GM18861 (cell line): ENCODE results near the gene EHD2.
"Not testable (repeated sequence)": the region's sequence is repeated elsewhere in the genome, so short reads cannot be mapped to it uniquely, and the experiment has no call there.

ENCODE experiments used
- ATAC-seq: cut with Tn5 transposase; IDR thresholded peaks from one replicate; pipeline ENCODE4 v1.9.1; 2021; ENCODE audit not compliant: unreplicated experiment

The EHD2 gene

DNA sequence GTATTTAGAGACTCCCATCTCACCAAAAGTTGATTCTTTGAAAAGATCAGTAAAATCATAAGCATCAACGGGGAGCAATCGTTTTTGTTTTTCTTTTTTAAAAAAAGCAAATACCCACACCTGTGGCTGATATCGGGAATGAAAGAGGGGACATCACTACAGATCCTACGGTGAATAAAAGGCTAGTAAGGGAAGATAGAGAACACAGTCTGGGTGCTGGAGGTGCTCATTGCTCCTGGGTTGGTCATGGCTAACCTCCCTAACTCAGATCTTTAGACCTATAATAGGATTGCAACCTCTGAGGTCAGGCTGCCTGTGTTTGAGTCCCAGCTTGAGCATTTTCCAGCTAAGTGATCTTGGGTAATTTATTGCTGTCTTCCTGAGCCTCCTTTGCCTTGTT is 1.1 kb downstream of the EHD2 start:
- no peak for ATAC-seq

DNA sequence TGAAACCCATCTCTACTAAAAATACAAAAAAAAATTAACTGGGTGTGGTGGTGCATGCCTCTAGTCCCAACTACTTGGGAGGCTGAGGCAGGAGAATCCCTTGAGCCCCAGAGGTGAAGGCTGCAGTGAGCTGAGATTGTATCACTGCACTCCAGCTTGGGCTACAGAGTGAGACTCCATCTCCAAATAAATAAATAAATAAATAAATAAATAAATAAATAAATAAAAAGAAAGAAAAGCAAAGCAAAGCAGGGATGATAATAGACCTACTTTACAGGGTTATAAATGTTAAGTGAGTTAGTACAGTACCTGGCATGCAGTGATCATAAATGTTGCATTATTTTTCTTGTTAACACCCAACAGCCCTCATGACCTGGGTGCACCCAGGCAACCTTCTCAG is 1.6 kb downstream of the EHD2 start:
- ATAC-seq: not testable (repeated sequence)

DNA sequence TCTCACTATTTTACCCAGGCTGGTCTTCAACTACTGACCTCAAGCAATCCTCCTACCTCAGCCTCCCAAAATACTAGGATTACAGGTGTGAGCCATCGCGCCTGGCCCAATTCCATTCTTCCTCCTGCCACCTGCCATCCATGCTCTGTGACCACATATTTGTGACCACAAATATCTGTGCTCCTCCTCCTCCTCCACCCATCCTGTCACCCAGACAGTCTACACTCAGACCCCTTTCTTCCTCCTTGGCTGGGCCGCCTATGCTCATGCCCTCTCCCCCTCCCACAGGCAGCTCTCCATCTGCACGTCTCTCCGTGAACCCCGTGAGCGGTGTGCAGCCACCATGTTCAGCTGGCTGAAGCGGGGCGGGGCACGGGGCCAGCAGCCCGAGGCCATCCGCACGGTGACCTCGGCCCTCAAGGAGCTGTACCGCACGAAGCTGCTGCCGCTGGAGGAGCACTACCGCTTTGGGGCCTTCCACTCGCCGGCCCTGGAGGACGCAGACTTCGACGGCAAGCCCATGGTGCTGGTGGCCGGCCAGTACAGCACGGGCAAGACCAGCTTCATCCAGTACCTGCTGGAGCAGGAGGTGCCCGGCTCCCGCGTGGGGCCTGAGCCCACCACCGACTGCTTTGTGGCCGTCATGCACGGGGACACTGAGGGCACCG is 3.2 kb downstream of the EHD2 start:
- no peak for ATAC-seq

GRCh38 chr19:47718415-47719046 is 5.3 kb downstream of the EHD2 start:
- ATAC-seq: not testable (repeated sequence)

DNA sequence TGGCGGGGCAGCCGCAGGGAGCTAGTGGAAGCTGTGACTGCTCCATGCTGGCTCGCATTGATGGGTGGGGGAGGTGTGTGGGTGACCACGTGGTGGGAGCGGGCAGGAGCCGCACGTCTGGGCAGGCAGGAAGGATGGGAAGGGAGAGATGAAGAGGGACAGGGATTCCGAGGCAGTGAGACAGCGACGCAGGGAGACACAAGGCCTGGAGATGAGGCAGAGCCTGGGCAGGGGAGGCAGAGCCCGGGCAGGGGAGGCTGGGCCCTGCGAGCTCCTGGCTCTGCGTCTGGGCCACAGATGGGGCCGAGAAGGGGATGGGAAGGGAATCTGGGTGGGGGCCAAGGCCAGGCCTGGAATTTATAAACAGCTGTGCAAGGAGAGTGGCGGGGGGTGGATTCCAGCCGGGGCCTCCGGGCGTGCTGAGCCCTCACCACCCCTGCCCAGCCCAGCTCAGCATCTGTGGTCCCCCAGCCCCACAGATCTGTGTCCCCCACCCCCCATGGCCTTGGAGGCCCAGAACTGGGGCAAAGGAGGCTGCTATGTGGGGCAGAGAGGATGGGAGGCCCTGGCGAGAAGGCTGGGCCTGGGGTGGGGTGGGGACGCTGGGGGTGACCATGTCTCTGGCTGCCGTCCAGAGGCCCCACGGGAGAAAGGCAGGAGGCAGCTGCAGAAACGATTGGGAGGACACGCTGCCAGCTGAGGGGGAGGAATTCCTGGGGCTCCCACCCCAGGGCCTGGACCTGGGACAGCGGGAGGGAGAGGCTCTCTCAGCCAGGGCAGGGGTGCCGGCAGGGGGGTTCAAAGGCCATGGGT is 6.0 kb downstream of the EHD2 start:
- no peak for ATAC-seq

GRCh38 chr19:47720669-47721422 is 7.6 kb downstream of the EHD2 start:
- no peak for ATAC-seq

DNA sequence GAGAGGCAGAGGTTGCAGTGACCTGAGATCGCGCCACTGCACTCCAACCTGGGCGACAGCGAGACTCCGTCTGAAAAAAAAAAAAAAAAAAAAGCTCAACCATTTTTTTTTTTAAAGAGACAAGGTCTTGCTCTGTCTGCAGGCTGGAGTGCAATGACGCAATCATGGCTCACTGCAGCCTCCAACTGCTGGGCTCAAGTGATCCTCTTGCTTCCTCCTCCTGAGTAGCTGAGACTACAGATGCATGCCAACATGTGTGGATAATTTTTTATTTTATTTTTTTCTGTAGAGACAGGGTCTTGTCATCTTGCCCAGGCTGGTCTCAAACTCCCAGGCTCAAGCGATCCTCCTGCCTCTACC is 10.3 kb downstream of the EHD2 start:
- no peak for ATAC-seq

DNA sequence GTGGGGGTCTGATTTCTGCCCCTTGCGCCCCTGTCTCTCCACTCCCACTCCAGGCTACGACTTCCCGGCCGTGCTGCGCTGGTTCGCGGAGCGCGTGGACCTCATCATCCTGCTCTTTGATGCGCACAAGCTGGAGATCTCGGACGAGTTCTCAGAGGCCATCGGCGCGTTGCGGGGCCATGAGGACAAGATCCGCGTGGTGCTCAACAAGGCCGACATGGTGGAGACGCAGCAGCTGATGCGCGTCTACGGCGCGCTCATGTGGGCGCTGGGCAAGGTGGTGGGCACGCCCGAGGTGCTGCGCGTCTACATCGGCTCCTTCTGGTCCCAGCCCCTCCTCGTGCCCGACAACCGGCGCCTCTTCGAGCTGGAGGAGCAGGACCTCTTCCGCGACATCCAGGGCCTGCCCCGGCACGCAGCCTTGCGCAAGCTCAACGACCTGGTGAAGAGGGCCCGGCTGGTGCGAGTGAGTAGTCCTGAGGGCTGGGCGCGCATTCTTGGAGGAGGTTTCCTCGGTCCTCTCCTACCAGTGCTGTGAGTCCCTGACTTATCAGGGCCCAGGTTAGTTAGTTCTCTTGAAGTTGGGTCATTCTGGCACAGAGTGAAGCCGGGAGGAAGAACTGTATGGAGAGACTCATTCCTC is 12.7 kb downstream of the EHD2 start:
- no peak for ATAC-seq

DNA sequence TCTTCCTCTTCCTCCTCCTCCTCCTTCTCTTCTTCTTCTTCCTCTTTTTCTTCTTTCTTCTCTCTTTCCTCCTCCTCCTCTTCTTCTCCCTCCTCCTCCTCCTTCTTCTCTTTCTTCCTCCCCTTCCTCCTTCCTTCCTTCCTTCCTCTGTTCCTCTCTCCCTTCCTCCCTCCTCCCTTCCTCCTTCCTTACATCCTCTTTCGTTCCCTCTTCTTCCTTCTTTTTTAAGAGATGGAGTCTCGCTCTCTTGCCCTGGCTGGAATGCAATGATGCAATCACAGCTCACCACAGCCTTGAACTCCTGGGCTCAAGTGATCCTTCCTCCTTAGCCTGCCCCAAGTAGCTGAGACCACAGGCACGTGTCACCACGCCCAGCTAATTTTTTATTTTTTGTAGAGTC is 13.2 kb downstream of the EHD2 start:
- ATAC-seq: no peak

DNA sequence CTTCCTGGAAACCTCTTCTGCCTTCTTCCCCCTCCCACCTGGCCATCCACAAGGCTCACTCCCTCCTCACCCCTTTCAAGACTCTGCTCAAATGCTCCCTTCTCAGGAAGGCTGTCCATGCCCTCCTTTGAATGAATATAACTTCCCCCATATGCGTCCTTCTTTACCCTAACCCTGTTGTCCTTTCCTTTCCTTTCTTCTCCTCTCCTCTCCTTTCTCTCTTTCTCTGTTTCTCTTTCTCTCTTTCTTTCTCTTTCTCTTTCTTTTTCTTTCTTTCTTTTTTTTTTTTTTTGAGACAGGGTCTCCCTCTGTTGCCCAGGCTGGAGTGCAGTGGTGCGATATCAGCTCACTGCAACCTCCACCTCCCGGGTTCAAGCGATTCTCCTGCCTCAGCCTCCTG is 15.1 kb downstream of the EHD2 start:
- ATAC-seq: not testable (repeated sequence)

- ATAC-seq: no peak
Measured at GRCh38 chr19:47729468-47729798, 16.2 kb downstream of the EHD2 start.

GRCh38 chr19:47729799-47730520 is 16.7 kb downstream of the EHD2 start:
- no peak for ATAC-seq

GRCh38 chr19:47730521-47730889 is 17.3 kb downstream of the EHD2 start:
- no peak for ATAC-seq

DNA sequence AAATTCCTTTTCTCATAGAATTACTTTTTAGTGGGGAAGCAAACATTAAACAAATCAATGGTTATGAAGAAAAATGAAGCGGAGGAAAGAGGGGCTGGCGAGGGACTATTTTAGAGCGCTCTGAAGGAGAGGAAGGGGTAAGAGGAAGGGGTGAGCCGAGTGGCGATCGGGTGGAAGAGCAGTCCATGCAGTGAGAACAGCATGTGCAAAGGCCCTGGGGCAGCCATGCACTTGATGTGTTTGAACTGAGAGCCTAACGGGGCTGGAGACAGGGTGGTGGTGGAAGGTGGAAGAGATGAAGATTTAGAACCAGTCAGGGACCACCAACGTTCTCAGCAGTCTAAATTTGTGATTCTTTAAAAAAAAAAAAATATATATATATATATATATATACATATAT is 17.7 kb downstream of the EHD2 start:
- no peak for ATAC-seq

- no peak for ATAC-seq
Measured at GRCh38 chr19:47735131-47735530, 21.9 kb downstream of the EHD2 start.

- no peak for ATAC-seq
Measured at GRCh38 chr19:47740866-47741519, 27.8 kb downstream of the EHD2 start.

GRCh38 chr19:47741544-47742140 is 28.4 kb downstream of the EHD2 start:
- ATAC-seq: no peak

DNA sequence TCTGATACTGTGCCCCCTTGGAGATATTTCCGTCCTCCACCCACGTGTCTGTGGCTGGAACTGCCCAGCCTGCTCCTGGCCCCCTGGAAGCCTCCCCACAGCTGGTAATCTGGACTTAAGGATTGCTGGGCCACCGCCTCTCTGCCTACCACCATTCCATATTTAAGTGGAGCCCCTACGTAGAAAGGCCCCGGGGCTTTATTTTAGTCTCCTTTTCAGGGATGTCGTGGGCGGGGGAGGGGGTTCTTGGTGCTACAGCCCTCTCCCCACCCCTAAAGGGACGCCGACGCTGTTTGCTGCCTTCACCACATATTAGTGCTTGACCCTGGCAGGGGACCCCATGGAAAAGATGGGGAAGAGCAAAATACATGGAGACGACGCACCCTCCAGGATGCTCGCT is 29.4 kb downstream of the EHD2 start:
- ATAC-seq: no peak

DNA sequence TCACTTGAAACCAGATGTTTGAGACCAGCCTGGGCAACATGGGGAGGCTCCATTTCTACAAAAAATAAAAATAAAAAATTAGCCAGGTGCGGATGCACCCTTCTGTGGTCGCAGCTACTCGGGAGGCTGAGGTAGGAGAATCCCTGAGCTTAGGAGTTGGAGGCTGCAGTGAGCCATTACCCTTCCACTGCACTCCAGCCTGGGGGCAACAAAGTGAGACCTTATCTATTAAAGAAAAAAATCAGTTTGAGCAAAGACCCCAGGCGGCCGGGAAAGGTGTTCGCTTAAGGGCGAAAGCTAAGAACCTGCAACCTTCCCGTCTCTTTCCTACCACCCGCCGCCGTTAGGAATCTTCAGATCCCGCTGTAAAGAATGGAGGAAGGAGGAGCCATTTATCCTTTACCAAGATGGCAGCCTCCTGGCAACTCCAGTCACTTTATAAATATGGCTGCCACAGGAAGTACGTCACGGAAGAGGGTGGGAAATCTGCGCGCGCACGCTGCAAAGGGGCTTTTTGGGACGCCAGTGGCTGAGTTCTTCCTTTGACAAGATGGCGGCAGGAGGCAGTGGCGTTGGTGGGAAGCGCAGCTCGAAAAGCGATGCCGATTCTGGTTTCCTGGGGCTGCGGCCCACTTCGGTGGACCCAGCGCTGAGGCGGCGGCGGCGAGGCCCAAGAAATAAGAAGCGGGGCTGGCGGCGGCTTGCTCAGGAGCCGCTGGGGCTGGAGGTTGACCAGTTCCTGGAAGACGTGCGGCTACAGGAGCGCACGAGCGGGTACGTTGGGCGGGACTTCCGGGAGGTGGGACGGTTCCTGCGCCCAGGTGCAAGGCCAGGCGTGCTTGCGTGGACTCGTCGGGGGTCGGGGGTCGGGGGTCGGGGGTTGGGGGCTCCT is 32.0 kb downstream of the EHD2 start, which contains the start of gene NOP53:
NOP53 (plus strand) TSS at position 537 of the 892 bp plus-strand sequence; CDS start at position 551, 14 bp downstream.
- peak; percentile 66 for ATAC-seq
